GM21737 (cell line): ENCODE measurements around the gene CAPN5.
"Not testable (repeated sequence)": the region's sequence is repeated elsewhere in the genome, so short reads cannot be mapped to it uniquely, and the experiment has no call there.

Source experiments
- ATAC-seq: cut with Tn5 transposase; IDR thresholded peaks from one replicate; pipeline ENCODE4 v1.9.1; 2021; ENCODE audit warnings: mild to moderate bottlenecking, moderate library complexity; ENCODE audit not compliant: unreplicated experiment

Gene CAPN5

GRCh38 chr11:77042111-77042726 is 24.6 kb upstream of the CAPN5 start:
- ATAC-seq = no peak

- no peak for ATAC-seq
Observed at GRCh38 chr11:77044356-77044755, 22.4 kb upstream of the CAPN5 start.

DNA sequence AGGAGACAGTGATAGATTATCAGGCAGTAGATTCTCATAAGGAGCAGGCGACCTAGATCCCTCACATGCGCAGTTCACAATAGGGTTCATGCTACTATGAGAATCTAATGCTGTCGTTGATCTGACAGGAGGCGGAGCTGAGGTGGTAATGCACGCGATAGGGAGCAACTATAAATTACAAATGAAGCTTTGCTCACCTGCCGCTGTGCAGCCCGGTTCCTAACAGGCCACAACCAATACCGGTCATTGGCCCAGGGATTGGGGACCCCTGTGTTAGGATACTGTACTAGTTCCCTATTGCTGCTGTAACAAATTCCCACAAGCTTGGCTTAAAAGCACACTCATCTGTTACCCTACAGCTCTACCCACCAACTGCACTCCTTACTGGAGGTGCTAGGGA is 21.9 kb upstream of the CAPN5 start:
- no peak for ATAC-seq

- ATAC-seq = no peak
Observed at GRCh38 chr11:77046060-77046501, 20.7 kb upstream of the CAPN5 start.

DNA sequence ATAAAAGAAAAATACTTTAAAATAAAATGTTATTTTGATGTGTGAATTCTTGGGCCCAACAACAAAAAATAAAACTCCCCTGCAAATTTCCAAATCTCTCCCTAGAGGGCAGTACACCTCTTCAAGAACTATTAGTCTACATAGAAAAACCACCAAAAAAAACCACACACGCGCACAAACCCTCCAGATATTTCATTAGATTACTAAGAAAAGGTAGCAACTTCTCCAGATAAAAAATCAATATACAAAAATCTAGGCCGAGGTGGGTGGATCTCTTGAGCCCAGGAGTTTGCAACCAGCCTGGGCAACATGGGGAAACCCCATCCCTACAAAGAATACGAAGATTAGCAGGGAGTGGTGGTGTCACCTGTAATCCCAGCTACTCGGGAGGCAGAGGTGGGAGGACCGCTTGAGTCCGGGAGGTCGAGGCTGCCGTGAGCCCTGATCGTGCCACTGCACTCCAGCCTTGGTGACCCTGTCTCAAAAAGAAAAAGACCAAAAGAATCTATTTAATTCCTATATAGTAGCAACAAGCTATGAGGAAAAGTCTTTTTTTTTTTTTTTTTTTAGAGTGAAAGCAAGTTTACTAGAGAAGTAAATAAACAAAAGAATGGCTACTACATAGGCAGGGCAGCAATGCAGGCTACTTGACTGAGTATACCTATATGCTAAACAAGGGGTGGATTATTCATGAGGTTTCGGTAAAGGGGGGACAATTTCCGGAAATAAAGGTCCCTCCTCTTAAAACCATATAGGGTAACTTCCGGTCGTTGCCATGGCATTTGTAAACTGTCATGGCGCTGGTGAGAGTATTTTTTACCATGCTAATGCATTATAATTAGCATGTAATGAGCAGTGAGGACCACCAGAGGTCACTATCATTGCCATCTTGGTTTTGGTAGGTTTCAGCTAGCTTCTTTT is 19.5 kb upstream of the CAPN5 start:
- peak; percentile 74 for ATAC-seq

DNA sequence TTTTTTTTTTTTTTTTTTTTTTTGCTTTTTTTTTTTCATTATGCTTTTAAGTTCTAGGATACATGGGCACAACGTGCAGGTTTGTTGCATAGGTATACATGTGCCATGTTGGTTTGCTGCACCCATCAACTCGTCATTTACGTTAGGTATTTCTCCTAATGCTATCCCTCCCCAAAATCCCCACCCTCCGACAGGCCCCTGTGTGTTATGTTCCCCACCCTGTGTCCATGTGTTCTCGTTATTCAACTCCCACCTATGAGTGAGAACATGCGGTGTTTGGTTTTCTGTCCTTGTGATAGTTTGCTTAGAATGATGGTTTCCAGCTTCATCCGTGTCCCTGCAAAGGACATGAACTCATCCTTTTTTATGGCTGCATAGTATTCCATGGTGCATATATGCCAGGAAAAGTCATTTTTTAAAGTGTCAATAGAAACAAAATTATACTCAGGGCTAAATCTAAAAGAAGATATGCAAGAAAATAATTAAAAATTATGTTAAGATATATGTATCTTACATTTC is 18.8 kb upstream of the CAPN5 start:
- ATAC-seq = not testable (repeated sequence)

DNA sequence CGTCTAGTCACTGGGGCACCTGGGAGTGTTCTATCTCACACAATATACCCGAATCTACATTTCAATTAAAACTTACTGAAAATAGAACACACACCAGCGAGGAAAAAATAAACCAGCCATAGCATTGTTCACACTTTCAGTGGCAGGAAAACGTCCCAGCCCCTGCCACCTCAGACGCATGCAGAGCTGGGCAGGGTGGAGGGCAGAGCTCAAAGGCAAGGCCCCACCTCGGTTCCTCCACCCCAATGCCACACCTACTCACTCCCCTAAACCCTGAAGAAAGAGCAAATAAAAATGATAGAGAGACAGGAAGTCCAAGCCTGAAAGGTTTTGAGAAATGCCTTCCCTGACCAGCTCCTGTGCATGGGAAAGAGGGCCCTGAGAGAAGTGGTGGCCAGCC is 17.7 kb upstream of the CAPN5 start:
- no peak for ATAC-seq

DNA sequence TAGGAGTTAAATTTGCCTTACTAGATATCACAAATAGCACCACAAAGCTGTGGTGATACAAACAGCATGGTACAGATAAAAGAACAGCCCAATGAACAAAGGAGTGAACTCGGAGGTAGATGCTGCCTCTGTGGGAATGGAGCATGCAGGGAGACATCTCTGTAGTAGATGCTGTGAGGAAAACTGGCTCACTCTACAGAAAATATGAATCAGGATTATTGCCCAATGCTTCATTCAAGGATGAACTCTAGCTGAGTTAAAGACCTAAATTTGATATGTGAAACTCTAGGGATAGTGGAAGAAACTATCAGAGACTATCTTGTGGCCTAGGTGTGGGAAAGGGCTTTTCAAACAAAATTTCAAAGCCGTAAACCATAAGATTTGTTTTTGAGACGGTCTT is 15.3 kb upstream of the CAPN5 start:
- no peak for ATAC-seq

DNA sequence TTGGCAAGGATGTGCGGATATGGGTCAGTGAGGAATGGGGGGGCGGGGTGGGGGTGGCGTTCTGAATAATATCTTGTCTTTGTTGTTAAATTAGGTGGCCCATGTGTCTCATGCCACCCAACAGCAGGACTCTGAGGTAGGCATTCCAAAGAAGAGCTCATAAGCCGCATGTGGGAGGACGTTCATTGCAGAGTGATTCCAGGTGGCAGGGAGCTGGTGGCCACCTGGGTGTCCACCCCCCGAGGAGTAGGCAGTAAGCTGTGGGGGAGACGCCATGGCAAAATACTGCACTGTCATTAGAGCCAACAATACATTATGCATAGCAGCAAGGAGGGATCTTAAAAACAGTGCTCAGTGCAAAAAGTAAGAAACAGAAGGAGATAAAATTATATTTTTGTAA is 14.3 kb upstream of the CAPN5 start:
- no peak for ATAC-seq

GRCh38 chr11:77053217-77054015 is 13.4 kb upstream of the CAPN5 start:
- ATAC-seq = no peak

GRCh38 chr11:77054084-77054483 is 12.7 kb upstream of the CAPN5 start:
- ATAC-seq = no peak

GRCh38 chr11:77055101-77055561 is 11.6 kb upstream of the CAPN5 start:
- ATAC-seq = no peak

- no peak for ATAC-seq
Observed at GRCh38 chr11:77055913-77056312, 10.9 kb upstream of the CAPN5 start.

DNA sequence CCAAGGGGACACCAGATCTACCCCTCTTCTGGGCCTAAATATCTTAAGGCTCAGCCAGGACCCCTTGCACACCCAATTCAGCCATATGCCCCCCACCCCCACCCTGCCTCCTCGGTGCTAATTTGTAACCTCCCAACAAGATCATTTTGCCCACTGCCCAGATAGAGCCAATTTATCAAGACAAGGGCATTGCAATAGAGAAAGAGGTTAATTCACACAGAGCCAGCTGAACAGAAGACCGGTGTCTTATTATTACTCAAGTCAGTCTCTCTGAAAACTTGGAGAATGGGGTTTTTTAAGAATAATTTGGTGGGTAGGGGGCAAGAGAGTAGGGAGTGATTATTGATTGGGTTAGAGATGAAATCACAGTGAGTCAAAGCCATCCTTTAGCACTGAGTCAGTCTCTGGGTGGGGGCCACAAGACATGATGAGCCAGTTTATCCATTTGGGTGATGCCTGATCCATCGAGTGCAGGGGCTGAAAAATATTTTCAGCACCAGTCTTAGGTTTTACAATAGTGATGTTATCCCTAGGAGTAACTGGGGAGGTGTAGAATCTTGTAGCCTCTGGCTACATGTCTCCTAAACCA is 9.9 kb upstream of the CAPN5 start:
- ATAC-seq = no peak

GRCh38 chr11:77057938-77058474 is 8.8 kb upstream of the CAPN5 start:
- no peak for ATAC-seq

DNA sequence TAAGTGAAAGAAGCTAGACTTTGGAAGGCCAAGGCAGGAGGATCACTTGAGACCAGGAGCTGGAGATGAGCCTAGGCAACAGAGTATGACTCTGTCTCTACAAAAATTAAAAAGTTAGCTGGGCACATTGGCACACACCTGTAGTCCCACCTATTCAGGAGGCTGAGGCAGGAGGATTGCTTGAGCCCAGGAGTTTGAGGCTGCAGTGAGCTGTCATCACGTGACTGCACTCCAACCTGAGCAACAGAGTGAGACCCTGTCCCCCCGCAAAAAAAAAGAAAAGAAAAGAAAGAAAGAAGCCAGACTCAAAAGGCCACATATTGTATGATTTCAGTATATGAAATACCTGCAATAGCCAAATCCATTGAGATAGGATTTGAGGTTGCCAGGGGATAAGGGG is 7.9 kb upstream of the CAPN5 start:
- ATAC-seq = no peak

GRCh38 chr11:77059806-77060205 is 7.0 kb upstream of the CAPN5 start:
- ATAC-seq = no peak

GRCh38 chr11:77060234-77060633 is 6.5 kb upstream of the CAPN5 start:
- ATAC-seq = no peak

DNA sequence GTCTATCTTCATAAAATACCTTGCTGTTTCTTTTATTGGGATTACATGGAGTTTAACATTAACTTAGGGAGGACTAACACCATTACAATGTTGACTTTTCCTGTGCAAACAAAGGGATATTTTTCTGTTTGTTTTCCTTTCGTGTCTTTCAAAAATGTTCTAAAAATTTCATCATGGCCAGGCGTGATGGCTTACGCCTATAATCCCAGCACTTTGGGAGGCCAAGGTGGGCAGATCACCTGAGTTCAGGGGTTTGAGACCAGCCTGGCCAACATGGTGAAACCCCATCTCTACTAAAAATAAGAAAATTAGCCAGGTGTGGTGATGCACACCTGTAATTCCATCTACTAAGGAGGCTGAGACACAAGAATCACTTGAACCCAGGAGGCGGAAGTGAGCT is 5.5 kb upstream of the CAPN5 start:
- ATAC-seq = not testable (repeated sequence)

GRCh38 chr11:77062924-77063323 is 3.8 kb upstream of the CAPN5 start:
- no peak for ATAC-seq

- ATAC-seq = no peak
Observed at GRCh38 chr11:77063407-77063806, 3.4 kb upstream of the CAPN5 start.
